Measurements from ENCODE around the gene SEMA5B.

The SEMA5B gene

GRCh38 chr3:122926322-122926721, 101.2 kb downstream of the SEMA5B start:
- no peak for DNase-seq (ENCODE audit: low spot score)

DNA sequence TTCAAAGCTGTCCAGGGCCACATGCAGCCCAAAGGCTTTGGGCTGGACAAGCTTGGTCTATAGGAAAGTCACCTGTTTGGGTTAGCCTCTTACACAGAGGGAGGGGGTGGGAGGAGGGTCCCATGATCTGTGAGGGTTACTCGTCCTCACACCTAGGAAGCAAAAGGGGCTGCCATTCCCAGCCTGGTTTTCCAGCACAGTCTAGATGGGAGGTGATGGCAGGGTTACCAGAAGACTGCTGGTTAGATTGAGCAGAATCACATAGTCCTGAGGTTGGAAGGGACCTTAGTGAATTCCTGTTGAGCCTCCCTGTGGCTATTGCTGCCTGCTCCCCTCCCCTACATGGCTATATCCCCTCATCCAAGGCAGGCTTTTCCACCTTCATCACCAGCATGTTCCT, 101.8 kb downstream of the SEMA5B start:
- no peak for DNase-seq (ENCODE audit: low spot score)

DNA sequence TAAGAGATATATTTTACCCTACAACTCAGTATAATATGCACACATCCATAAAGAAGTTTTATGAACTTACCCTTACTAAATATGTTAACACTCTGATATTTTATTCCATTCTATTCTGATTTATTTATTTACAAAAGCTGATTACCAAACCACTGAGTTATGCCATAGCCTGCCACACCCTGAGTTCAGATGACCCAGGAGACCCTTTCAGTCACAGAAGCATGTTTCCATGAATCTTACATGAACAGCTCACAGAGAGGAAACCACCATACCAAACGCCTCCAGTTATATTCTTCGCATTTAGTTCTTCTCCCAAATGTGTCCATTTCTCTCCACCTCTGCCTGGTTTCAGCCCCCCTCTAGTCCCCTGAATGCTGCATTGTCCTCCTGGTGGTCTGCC, 103.5 kb downstream of the SEMA5B start:
- DNase-seq (ENCODE audit: low spot score), result no peak

DNA sequence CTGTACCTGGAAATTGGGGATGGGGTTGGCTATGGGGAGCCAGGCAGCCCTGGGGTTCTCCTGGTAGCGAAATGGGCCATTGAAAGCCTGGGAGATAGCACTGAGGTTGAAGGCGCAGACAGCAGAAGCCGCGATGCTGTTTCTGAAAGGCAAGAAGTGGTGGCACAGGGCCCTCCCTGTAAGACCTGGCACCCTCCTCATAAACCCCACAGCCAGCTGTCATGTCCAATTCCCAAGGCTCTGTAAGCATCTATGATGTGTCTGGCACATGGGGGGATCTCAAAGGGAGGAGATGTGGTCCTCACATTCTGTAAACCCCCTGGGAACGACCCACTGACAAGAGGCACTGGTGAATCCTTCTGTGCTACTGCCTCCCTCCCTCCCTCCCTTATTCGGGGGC, 104.0 kb downstream of the SEMA5B start:
- no peak for DNase-seq (ENCODE audit: low spot score)

- DNase-seq (ENCODE audit: low spot score), result no peak
These were observed 105.5 kb downstream of the SEMA5B start for GRCh38 chr3:122921791-122922651.

DNA sequence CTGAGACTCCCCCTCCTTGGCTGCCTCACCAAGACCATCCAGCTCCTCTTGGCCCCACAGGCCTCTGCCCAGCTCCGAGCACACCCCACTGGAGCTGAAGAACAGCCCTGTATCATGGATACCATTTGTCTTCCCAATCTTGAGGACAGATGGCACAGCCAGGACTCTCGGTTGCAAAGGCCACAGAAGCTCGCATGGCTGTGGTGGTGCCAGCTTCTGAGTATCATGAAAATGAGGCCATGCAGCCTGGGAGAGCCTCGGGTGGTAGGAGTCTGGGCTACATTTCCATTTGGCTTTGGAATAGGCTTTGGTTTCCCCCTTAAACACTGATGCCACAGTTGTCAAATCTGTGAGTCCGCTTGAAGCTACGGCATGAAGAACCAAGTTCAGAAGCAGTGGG, 106.6 kb downstream of the SEMA5B start:
- no peak for DNase-seq (ENCODE audit: low spot score)

GRCh38 chr3:122919291-122919610, 108.3 kb downstream of the SEMA5B start:
- DNase-seq (ENCODE audit: low spot score), result no peak

- DNase-seq (ENCODE audit: low spot score), result no peak
These were observed 108.8 kb downstream of the SEMA5B start for GRCh38 chr3:122918576-122919290.

GRCh38 chr3:122917412-122917811, 110.2 kb downstream of the SEMA5B start:
- DNase-seq (ENCODE audit: low spot score), result no peak

DNA sequence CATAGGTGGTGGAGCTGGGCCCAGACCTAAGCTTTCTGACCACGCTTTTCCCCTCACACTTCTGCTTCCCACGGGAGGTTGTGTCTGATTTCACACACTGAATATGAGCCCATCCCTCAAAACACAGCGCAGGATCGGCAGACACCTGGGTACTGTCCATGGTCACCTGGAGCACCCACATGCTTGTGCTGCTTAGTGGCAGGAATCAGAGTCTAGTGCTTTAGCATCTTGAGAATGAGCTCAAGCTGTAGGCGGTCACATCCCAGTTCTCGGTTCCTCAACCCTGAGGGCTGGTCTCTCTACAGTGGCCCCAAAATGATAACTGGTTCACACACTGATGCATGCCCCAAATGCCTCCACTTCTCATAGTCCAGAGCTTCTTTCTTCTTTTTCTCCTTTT, 111.0 kb downstream of the SEMA5B start:
- no peak for DNase-seq (ENCODE audit: low spot score)

DNA sequence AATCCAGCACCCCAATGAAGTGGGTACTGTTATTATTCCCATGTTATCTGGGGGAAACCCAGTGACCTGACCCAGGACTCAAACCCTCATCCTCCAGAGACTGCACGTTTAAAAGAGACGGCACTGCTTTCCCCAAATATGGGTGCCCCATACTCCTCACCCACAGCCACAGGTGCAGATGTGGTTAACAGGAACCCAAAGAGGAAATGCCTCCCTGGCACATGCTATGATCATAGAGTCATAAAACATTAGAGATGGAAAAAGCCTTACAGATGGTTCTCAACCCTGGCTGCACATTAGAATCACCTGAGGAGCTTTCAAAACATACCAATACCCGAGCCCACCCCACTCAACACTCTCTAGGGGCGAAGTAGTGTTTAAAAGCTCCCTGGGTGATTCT, 111.5 kb downstream of the SEMA5B start:
- DNase-seq (ENCODE audit: low spot score), result no peak

DNA sequence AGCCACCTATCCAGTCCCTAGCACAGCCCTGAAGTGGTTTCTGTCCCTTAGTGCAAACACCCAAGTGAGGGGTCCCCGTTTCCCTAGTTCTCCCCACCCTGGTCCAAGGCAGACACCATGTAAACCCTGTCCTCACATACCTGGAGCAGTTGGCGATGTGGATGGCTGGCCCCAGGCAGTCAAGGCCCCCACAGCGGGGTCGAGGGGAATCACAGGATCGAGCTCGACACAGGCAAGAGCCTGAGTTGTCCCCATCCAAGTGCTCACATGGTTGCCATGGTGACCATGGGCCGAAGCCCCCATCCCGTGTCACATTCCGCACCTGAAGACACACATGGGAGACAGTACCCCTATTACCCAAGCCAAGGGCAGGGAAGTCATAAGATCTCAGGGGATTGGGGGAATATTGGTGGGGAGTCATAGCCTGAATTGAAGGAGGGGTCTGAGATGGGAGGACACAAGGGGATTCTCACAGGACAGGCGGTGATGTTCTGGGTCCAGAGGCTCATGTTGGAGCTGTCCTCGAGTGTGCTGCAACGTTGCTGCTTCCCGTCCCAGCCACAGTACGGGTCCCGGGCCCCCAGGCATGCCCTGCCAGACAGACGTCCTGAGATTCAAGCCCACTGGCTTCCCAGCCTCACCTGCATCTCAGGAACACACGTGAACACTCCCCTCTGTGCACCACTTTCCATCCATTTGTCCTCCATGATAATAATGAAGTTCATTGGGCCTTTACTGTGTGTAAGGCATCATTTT, 112.1 kb downstream of the SEMA5B start:
- no peak for DNase-seq (ENCODE audit: low spot score)

DNA sequence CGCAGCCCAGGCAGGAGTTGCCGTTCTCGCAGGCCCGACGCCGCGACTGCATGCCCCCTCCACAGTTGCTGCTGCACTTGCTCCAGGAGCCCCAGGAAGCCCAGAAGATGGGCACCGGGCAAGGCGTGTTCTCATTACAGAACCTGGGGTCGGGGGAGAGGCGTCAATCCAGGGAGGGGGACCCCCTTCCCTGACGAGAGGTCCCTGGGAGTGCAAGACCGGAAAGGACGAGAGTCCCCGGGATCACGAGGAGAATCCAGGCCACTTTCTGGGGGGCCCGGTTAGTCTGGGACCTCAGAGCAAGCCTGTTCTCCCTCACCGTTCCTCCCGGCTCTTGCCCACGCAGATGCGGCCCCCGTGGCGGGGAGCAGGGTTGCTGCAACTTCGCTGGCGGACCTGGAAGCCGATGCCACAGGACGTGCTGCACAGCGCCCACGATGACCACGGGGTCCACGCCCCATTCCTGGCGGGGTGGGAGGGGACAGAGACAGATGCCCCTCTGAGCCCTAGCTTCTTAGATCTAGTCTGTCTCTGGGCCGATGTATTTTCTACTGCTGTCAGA, 113.9 kb downstream of the SEMA5B start:
- no peak for DNase-seq (ENCODE audit: low spot score)

- no peak for DNase-seq (ENCODE audit: low spot score)
These were observed 114.6 kb downstream of the SEMA5B start for GRCh38 chr3:122912772-122913538.

DNA sequence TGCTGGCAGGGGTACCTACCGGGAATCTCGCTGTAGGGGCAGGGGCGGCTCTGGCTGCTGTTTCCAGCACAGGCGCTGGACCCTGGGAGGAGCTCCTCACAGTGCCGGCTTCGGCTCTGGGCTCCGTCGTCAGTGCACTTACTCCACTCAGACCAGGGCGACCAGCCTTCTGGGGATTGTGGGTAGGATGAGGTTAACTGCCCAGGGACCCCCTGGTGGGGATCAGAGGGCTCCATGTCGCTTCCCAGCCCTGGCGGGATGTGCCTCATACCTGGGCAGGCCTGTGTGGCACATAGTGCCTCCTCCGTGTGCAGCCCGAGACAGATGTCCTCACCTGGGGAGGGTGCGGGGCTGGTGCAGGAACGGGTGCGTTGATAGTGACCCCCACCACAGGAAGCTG, 115.7 kb downstream of the SEMA5B start:
- DNase-seq (ENCODE audit: low spot score), result no peak

- no peak for DNase-seq (ENCODE audit: low spot score)
These were observed 119.3 kb downstream of the SEMA5B start for GRCh38 chr3:122908251-122908650.

GRCh38 chr3:122907471-122907870, 120.1 kb downstream of the SEMA5B start:
- DNase-seq (ENCODE audit: low spot score), result no peak

- DNase-seq (ENCODE audit: low spot score), result no peak
These were observed 124.4 kb downstream of the SEMA5B start for GRCh38 chr3:122903171-122903570.

- DNase-seq (ENCODE audit: low spot score), result no peak
These were observed 125.2 kb downstream of the SEMA5B start for GRCh38 chr3:122902326-122902725.

DNA sequence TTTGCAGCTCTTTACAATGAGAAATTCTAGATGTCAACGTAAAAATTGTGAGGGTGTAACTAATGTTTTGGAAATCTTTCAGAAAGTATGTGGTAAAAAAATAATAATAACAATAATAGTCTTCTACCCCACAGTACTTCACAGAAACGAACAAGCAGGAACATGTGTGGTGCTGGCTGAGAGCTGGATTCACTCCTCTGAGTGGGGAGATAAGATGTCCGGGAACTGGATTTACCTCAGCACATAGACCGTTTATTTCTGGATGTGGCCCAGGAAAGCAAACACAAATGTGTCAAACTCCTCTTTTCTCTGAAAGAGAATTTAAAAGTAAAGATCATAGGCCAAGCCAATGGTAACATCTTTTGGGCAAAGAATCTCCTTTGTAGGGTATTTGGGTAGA, 129.3 kb downstream of the SEMA5B start:
- no peak for DNase-seq (ENCODE audit: low spot score)

- no peak for DNase-seq (ENCODE audit: low spot score)
These were observed 133.6 kb downstream of the SEMA5B start for GRCh38 chr3:122893754-122894668.

Data from SW480 (cell line).